Ascending aorta (tissue), 2 donors: ENCODE results near the gene CDK2AP2. TPM values are rescaled to one million over a fixed set of nuclear protein-coding genes. Genes with fewer than 3 reads are reported as not detected.

ENCODE experiments used
- DNase-seq, 2 donors: peaks; one replicate each; pipeline ENCODE4 v3.0.0-alpha.2; 2019; ENCODE audit warnings: low spot score in 2 of 2
- H3K27ac ChIP-seq, 2 donors: fragments of 200-600 bp; sonication (generic); one replicate each; pipeline ENCODE4 v1.5.1; 2016 to 2017; ENCODE audit warnings: mild to moderate bottlenecking in 1 of 2
- H3K27me3 ChIP-seq: fragments of 200-600 bp; sonication (generic); one replicate; pipeline ENCODE4 v1.5.1; 2017
- H3K36me3 ChIP-seq, 2 donors: fragments of 200-600 bp; sonication (generic); one replicate each; pipeline ENCODE4 v1.5.1; 2016
- H3K4me1 ChIP-seq, 2 donors: fragments of 200-600 bp; sonication (generic); one replicate each; pipeline ENCODE4 v1.5.1; 2016 to 2017; ENCODE audit warnings: mild to moderate bottlenecking in 1 of 2
- H3K4me3 ChIP-seq, 2 donors: fragments of 200-600 bp; sonication (generic); one replicate each; pipeline ENCODE4 v1.5.1; 2016 to 2017; ENCODE audit warnings: mild to moderate bottlenecking in 1 of 2
- H3K9me3 ChIP-seq, 2 donors: fragments of 200-600 bp; sonication (generic); one replicate each; pipeline ENCODE4 v1.5.1; 2016
- CTCF ChIP-seq, 3 experiments: fragments of 200-600 bp in 2 of 3; fragments of 450-650 bp in 1 of 3; sonication (generic) in 2 of 3; IDR thresholded peaks; one replicate each; pipeline ENCODE4 v1.5.1; 2016 to 2019; ENCODE audit warnings: antibody characterized with exemption in 3 of 3, mild to moderate bottlenecking in 1 of 3, moderate library complexity in 1 of 3
- intact Hi-C: fragments of 100-400 bp; cut with DNase I; formaldehyde crosslinking; loops from one replicate; pipeline ENCODE4 v1.15.1; 2023
- total RNA-seq: library from RNA; depleted of rRNA; stranded (reverse); fragments of >200 nt; gene quantifications from one replicate; pipeline ENCODE4 v1.1.0, GENCODE V29; 2016

CDK2AP2 gene
- total RNA-seq, 1 donor from 2014 or later: 159 TPM

- H3K27ac ChIP-seq: no peak overlapping the region
- H3K9me3 ChIP-seq: no peaks in the 10 kb centered on the region
- H3K36me3 ChIP-seq: no peaks in the 10 kb centered on the region
- TF ChIP-seq CTCF (IDR thresholded peaks at IDR 0.05): no peak
- intact Hi-C loops: no loop called here
- H3K4me1 ChIP-seq: peaks cover 0 to under 1% of the 10 kb centered on the region in 2 donors
- DNase-seq: no peak
- H3K27me3 ChIP-seq: no peaks in the 10 kb centered on the region
- H3K4me3 ChIP-seq: no peak overlapping the region
Measured at GRCh38 chr11:67532889-67533288, 24.9 kb upstream of the CDK2AP2 start.

GRCh38 chr11:67530282-67530592 is 22.3 kb upstream of the CDK2AP2 start:
- H3K27ac ChIP-seq: no peak overlapping the region
- DNase-seq: no peak
- TF ChIP-seq CTCF (IDR thresholded peaks at IDR 0.05): no peak
- intact Hi-C loops: no loop called here
- H3K27me3 ChIP-seq: no peaks in the 10 kb centered on the region
- H3K36me3 ChIP-seq: no peaks in the 10 kb centered on the region
- H3K9me3 ChIP-seq: no peaks in the 10 kb centered on the region
- no peak overlapping the region for H3K4me3 ChIP-seq
- no peaks in the 10 kb centered on the region for H3K4me1 ChIP-seq

GRCh38 chr11:67528376-67528775 is 20.4 kb upstream of the CDK2AP2 start:
- no peak overlapping the region for H3K27ac ChIP-seq
- H3K9me3 ChIP-seq: no peaks in the 10 kb centered on the region
- no peak for TF ChIP-seq CTCF (IDR thresholded peaks at IDR 0.05)
- no peak for DNase-seq
- H3K4me3 ChIP-seq: no peak overlapping the region
- no peaks in the 10 kb centered on the region for H3K4me1 ChIP-seq
- intact Hi-C loops: no loop called here
- H3K27me3 ChIP-seq: no peaks in the 10 kb centered on the region
- no peaks in the 10 kb centered on the region for H3K36me3 ChIP-seq

- TF ChIP-seq CTCF (IDR thresholded peaks at IDR 0.05): no peak
- H3K36me3 ChIP-seq: no peaks in the 10 kb centered on the region
- intact Hi-C loops: no loop called here
- H3K4me3 ChIP-seq: no peak overlapping the region
- DNase-seq: no peak
- H3K27me3 ChIP-seq: no peaks in the 10 kb centered on the region
- no peaks in the 10 kb centered on the region for H3K9me3 ChIP-seq
- H3K4me1 ChIP-seq: no peaks in the 10 kb centered on the region
- H3K27ac ChIP-seq: no peak overlapping the region
Measured at GRCh38 chr11:67525275-67525976, 17.5 kb upstream of the CDK2AP2 start.

- Histone ChIP-seq H3K4me3 (no peak overlapping the region), H3K27ac (no peak overlapping the region), H3K9me3 (no peaks in the 10 kb centered on the region), H3K36me3 (no peaks in the 10 kb centered on the region), H3K4me1 (no peaks in the 10 kb centered on the region), H3K27me3 (no peaks in the 10 kb centered on the region)
- intact Hi-C loops: no loop called here
- DNase-seq: no peak
- TF ChIP-seq CTCF (IDR thresholded peaks at IDR 0.05): no peak
Measured at GRCh38 chr11:67524480-67524808, 16.5 kb upstream of the CDK2AP2 start.
